ENCODE measurements around the gene SCMH1.
A peak's percentile ranks its signal among the peaks of the same experiment; 100 is the strongest.

SCMH1 gene

GRCh38 chr1:41101950-41102607, 140.0 kb downstream of the SCMH1 start:
- Histone ChIP-seq H3K27ac (ENCODE audit: low read length) (peak overlapping the region; percentile 12), H3K9ac (ENCODE audit: low read length in 2 of 2) (no peak overlapping the region)

GRCh38 chr1:41101076-41101475, 141.0 kb downstream of the SCMH1 start:
- H3K4me3 ChIP-seq (ENCODE audit: low read length in 2 of 2) = no peak overlapping the region
- no peaks in the 10 kb centered on the region for H3K27me3 ChIP-seq (ENCODE audit: control insufficient read depth in 1 of 2, insufficient read depth in 2 of 2, low read length in 2 of 2)
- peaks cover 0 to 3% of the 10 kb centered on the region in 2 donors for H3K36me3 ChIP-seq (ENCODE audit: control insufficient read depth in 2 of 2, insufficient read depth in 2 of 2, low read length in 2 of 2)
- peaks cover 17% of the 10 kb centered on the region for H3K4me1 ChIP-seq (ENCODE audit: control insufficient read depth, insufficient read depth, low read length)
- H3K9ac ChIP-seq (ENCODE audit: low read length in 2 of 2) = no peak overlapping the region
- no peak overlapping the region for H3K27ac ChIP-seq (ENCODE audit: low read length)
- no peaks in the 10 kb centered on the region for H3K9me3 ChIP-seq (ENCODE audit: control insufficient read depth in 2 of 2, low read length in 2 of 2)

More at GRCh38 chr1:41101950-41102607, 140.0 kb downstream of the SCMH1 start:
- Histone ChIP-seq H3K36me3 (ENCODE audit: control insufficient read depth in 2 of 2, insufficient read depth in 2 of 2, low read length in 2 of 2) (peaks cover 0 to 3% of the 10 kb centered on the region in 2 donors), H3K4me1 (ENCODE audit: control insufficient read depth, insufficient read depth, low read length) (peaks cover 17% of the 10 kb centered on the region), H3K9me3 (ENCODE audit: control insufficient read depth in 2 of 2, low read length in 2 of 2) (no peaks in the 10 kb centered on the region), H3K4me3 (ENCODE audit: low read length in 2 of 2) (no peak overlapping the region), H3K27me3 (ENCODE audit: control insufficient read depth in 1 of 2, insufficient read depth in 2 of 2, low read length in 2 of 2) (no peaks in the 10 kb centered on the region)

GRCh38 chr1:41100170-41100569, 141.9 kb downstream of the SCMH1 start:
- Histone ChIP-seq H3K27me3 (ENCODE audit: control insufficient read depth in 1 of 2, insufficient read depth in 2 of 2, low read length in 2 of 2) (no peaks in the 10 kb centered on the region), H3K4me3 (ENCODE audit: low read length in 2 of 2) (no peak overlapping the region), H3K27ac (ENCODE audit: low read length) (no peak overlapping the region), H3K9me3 (ENCODE audit: control insufficient read depth in 2 of 2, low read length in 2 of 2) (no peaks in the 10 kb centered on the region), H3K9ac (ENCODE audit: low read length in 2 of 2) (no peak overlapping the region), H3K36me3 (ENCODE audit: control insufficient read depth in 2 of 2, insufficient read depth in 2 of 2, low read length in 2 of 2) (peaks cover 0 to 3% of the 10 kb centered on the region in 2 donors), H3K4me1 (ENCODE audit: control insufficient read depth, insufficient read depth, low read length) (peaks cover 17% of the 10 kb centered on the region)

GRCh38 chr1:41098730-41099460, 143.2 kb downstream of the SCMH1 start:
- peaks cover 16% of the 10 kb centered on the region for H3K4me1 ChIP-seq (ENCODE audit: control insufficient read depth, insufficient read depth, low read length)
- no peak overlapping the region for H3K27ac ChIP-seq (ENCODE audit: low read length)
- H3K27me3 ChIP-seq (ENCODE audit: control insufficient read depth in 1 of 2, insufficient read depth in 2 of 2, low read length in 2 of 2) = no peaks in the 10 kb centered on the region
- H3K9me3 ChIP-seq (ENCODE audit: control insufficient read depth in 2 of 2, low read length in 2 of 2) = no peaks in the 10 kb centered on the region
- no peak overlapping the region for H3K9ac ChIP-seq (ENCODE audit: low read length in 2 of 2)
- no peak overlapping the region for H3K4me3 ChIP-seq (ENCODE audit: low read length in 2 of 2)
- H3K36me3 ChIP-seq (ENCODE audit: control insufficient read depth in 2 of 2, insufficient read depth in 2 of 2, low read length in 2 of 2) = peaks cover 0 to 3% of the 10 kb centered on the region in 2 donors

- no peaks in the 10 kb centered on the region for H3K27me3 ChIP-seq (ENCODE audit: control insufficient read depth in 1 of 2, insufficient read depth in 2 of 2, low read length in 2 of 2)
- no peak overlapping the region for H3K4me3 ChIP-seq (ENCODE audit: low read length in 2 of 2)
- H3K27ac ChIP-seq (ENCODE audit: low read length) = no peak overlapping the region
- no peaks in the 10 kb centered on the region for H3K9me3 ChIP-seq (ENCODE audit: control insufficient read depth in 2 of 2, low read length in 2 of 2)
- H3K9ac ChIP-seq (ENCODE audit: low read length in 2 of 2) = no peak overlapping the region
- H3K4me1 ChIP-seq (ENCODE audit: control insufficient read depth, insufficient read depth, low read length) = peaks cover 7% of the 10 kb centered on the region
- peaks cover 0 to 3% of the 10 kb centered on the region in 2 donors for H3K36me3 ChIP-seq (ENCODE audit: control insufficient read depth in 2 of 2, insufficient read depth in 2 of 2, low read length in 2 of 2)
Observed at GRCh38 chr1:41097105-41097504, 145.0 kb downstream of the SCMH1 start.

- H3K27ac ChIP-seq (ENCODE audit: low read length) = no peak overlapping the region
- H3K9ac ChIP-seq (ENCODE audit: low read length in 2 of 2) = no peak overlapping the region
- H3K9me3 ChIP-seq (ENCODE audit: control insufficient read depth in 2 of 2, low read length in 2 of 2) = no peaks in the 10 kb centered on the region
- no peaks in the 10 kb centered on the region for H3K27me3 ChIP-seq (ENCODE audit: control insufficient read depth in 1 of 2, insufficient read depth in 2 of 2, low read length in 2 of 2)
- H3K4me1 ChIP-seq (ENCODE audit: control insufficient read depth, insufficient read depth, low read length) = no peaks in the 10 kb centered on the region
- no peak overlapping the region for H3K4me3 ChIP-seq (ENCODE audit: low read length in 2 of 2)
- no peaks in the 10 kb centered on the region for H3K36me3 ChIP-seq (ENCODE audit: control insufficient read depth in 2 of 2, insufficient read depth in 2 of 2, low read length in 2 of 2)
Observed at GRCh38 chr1:41093826-41094225, 148.3 kb downstream of the SCMH1 start.

- Histone ChIP-seq H3K36me3 (ENCODE audit: control insufficient read depth in 2 of 2, insufficient read depth in 2 of 2, low read length in 2 of 2) (peaks cover 0 to 2% of the 10 kb centered on the region in 2 donors), H3K27ac (ENCODE audit: low read length) (no peak overlapping the region), H3K4me3 (ENCODE audit: low read length in 2 of 2) (no peak overlapping the region), H3K27me3 (ENCODE audit: control insufficient read depth in 1 of 2, insufficient read depth in 2 of 2, low read length in 2 of 2) (no peaks in the 10 kb centered on the region), H3K9ac (ENCODE audit: low read length in 2 of 2) (no peak overlapping the region), H3K9me3 (ENCODE audit: control insufficient read depth in 2 of 2, low read length in 2 of 2) (no peaks in the 10 kb centered on the region), H3K4me1 (ENCODE audit: control insufficient read depth, insufficient read depth, low read length) (no peaks in the 10 kb centered on the region)
Observed at GRCh38 chr1:41086921-41087320, 155.2 kb downstream of the SCMH1 start.

- peaks cover 0 to 4% of the 10 kb centered on the region in 2 donors for H3K36me3 ChIP-seq (ENCODE audit: control insufficient read depth in 2 of 2, insufficient read depth in 2 of 2, low read length in 2 of 2)
- H3K9me3 ChIP-seq (ENCODE audit: control insufficient read depth in 2 of 2, low read length in 2 of 2) = no peaks in the 10 kb centered on the region
- H3K27me3 ChIP-seq (ENCODE audit: control insufficient read depth in 1 of 2, insufficient read depth in 2 of 2, low read length in 2 of 2) = no peaks in the 10 kb centered on the region
- H3K4me1 ChIP-seq (ENCODE audit: control insufficient read depth, insufficient read depth, low read length) = no peaks in the 10 kb centered on the region
- H3K27ac ChIP-seq (ENCODE audit: low read length) = no peak overlapping the region
- H3K4me3 ChIP-seq (ENCODE audit: low read length in 2 of 2) = no peak overlapping the region
- no peak overlapping the region for H3K9ac ChIP-seq (ENCODE audit: low read length in 2 of 2)
Observed at GRCh38 chr1:41078616-41079015, 163.5 kb downstream of the SCMH1 start.

GRCh38 chr1:41078193-41078592, 163.9 kb downstream of the SCMH1 start:
- Histone ChIP-seq H3K4me1 (ENCODE audit: control insufficient read depth, insufficient read depth, low read length) (no peaks in the 10 kb centered on the region), H3K36me3 (ENCODE audit: control insufficient read depth in 2 of 2, insufficient read depth in 2 of 2, low read length in 2 of 2) (peaks cover 0 to 4% of the 10 kb centered on the region in 2 donors), H3K27ac (ENCODE audit: low read length) (no peak overlapping the region), H3K9ac (ENCODE audit: low read length in 2 of 2) (no peak overlapping the region), H3K4me3 (ENCODE audit: low read length in 2 of 2) (no peak overlapping the region), H3K27me3 (ENCODE audit: control insufficient read depth in 1 of 2, insufficient read depth in 2 of 2, low read length in 2 of 2) (no peaks in the 10 kb centered on the region), H3K9me3 (ENCODE audit: control insufficient read depth in 2 of 2, low read length in 2 of 2) (no peaks in the 10 kb centered on the region)

- Histone ChIP-seq H3K9me3 (ENCODE audit: control insufficient read depth in 2 of 2, low read length in 2 of 2) (no peaks in the 10 kb centered on the region), H3K4me3 (ENCODE audit: low read length in 2 of 2) (no peak overlapping the region), H3K27me3 (ENCODE audit: control insufficient read depth in 1 of 2, insufficient read depth in 2 of 2, low read length in 2 of 2) (no peaks in the 10 kb centered on the region), H3K4me1 (ENCODE audit: control insufficient read depth, insufficient read depth, low read length) (no peaks in the 10 kb centered on the region), H3K27ac (ENCODE audit: low read length) (no peak overlapping the region), H3K9ac (ENCODE audit: low read length in 2 of 2) (no peak overlapping the region), H3K36me3 (ENCODE audit: control insufficient read depth in 2 of 2, insufficient read depth in 2 of 2, low read length in 2 of 2) (peaks cover 4 to 11% of the 10 kb centered on the region in 2 donors)
Observed at GRCh38 chr1:41073971-41074370, 168.1 kb downstream of the SCMH1 start.

- peaks cover 9 to 15% of the 10 kb centered on the region in 2 donors for H3K36me3 ChIP-seq (ENCODE audit: control insufficient read depth in 2 of 2, insufficient read depth in 2 of 2, low read length in 2 of 2)
Observed at GRCh38 chr1:41072051-41072450, 170.1 kb downstream of the SCMH1 start.

More at GRCh38 chr1:41072051-41072450, 170.1 kb downstream of the SCMH1 start:
- H3K9ac ChIP-seq (ENCODE audit: low read length in 2 of 2) = no peak overlapping the region
- H3K4me3 ChIP-seq (ENCODE audit: low read length in 2 of 2) = no peak overlapping the region
- H3K27ac ChIP-seq (ENCODE audit: low read length) = no peak overlapping the region
- no peaks in the 10 kb centered on the region for H3K27me3 ChIP-seq (ENCODE audit: control insufficient read depth in 1 of 2, insufficient read depth in 2 of 2, low read length in 2 of 2)
- no peaks in the 10 kb centered on the region for H3K4me1 ChIP-seq (ENCODE audit: control insufficient read depth, insufficient read depth, low read length)
- no peaks in the 10 kb centered on the region for H3K9me3 ChIP-seq (ENCODE audit: control insufficient read depth in 2 of 2, low read length in 2 of 2)

All from stomach smooth muscle (tissue), 2 donors.